Activated B cell treated with CpG ODN at 0.5 μM for 24 hours (primary cell): ENCODE data around the gene BMAL1. TPM values are rescaled to one million over a fixed set of nuclear protein-coding genes. Genes with fewer than 3 reads are reported as not detected.
"Not testable (repeated sequence)": the region's sequence is repeated elsewhere in the genome, so short reads cannot be mapped to it uniquely, and the experiment has no call there.

Source experiments
- ATAC-seq: fragments of 200-7000 bp; cut with Tn5 transposase; one replicate; pipeline ENCODE4 v1.10.0; 2021; ENCODE audit warnings: low read depth, mild to moderate bottlenecking, moderate library complexity
- CTCF ChIA-PET: fragments of 350-600 bp; sonication (Branson Sonifier 250); formaldehyde crosslinking; loops from one replicate; lab custom pipeline; 2021; ENCODE audit warnings: antibody characterized with exemption; lab: Charles Lee
- POLR2A ChIA-PET: fragments of 350-600 bp; sonication (Branson Sonifier 250); formaldehyde crosslinking; loops from one replicate; lab custom pipeline; 2021; ENCODE audit warnings: antibody characterized with exemption; lab: Charles Lee
- DNase-seq: peaks from one replicate; pipeline ENCODE4 v3.0.0; 2022
- H3K27ac Mint-ChIP-seq: one replicate; pipeline ENCODE4 v1.8.0; 2020; ENCODE audit warnings: mixed read lengths
- H3K27me3 Mint-ChIP-seq: one replicate; pipeline ENCODE4 v1.8.0; 2021; ENCODE audit warnings: mixed read lengths
- H3K36me3 Mint-ChIP-seq: one replicate; pipeline ENCODE4 v1.8.0; 2021; ENCODE audit warnings: low read depth, mixed read lengths
- H3K4me1 Mint-ChIP-seq: one replicate; pipeline ENCODE4 v1.8.0; 2021; ENCODE audit warnings: mixed read lengths
- H3K4me3 Mint-ChIP-seq: one replicate; pipeline ENCODE4 v1.8.0; 2020; ENCODE audit warnings: mild to moderate bottlenecking, mixed read lengths
- H3K9me3 Mint-ChIP-seq: one replicate; pipeline ENCODE4 v1.8.0; 2020; ENCODE audit warnings: mixed read lengths
- CTCF ChIP-seq: fragments of 200-600 bp; IDR thresholded peaks from one replicate; pipeline ENCODE4 v1.8.0; 2022; ENCODE audit warnings: antibody characterized with exemption, mild to moderate bottlenecking
- intact Hi-C: fragments of 100-400 bp; cut with micrococcal nuclease; formaldehyde crosslinking; loops from one replicate; pipeline ENCODE4 v1.15.1; 2024
- total RNA-seq: library from RNA; stranded (reverse); gene quantifications from 2 replicates; pipeline ENCODE4 v1.2.3, GENCODE V29; 2022

Gene BMAL1
- total RNA-seq, 1 donor from 2014 or later, result 30.1 TPM

- ChIA-PET CTCF (no interaction called here), POLR2A (no interaction called here)
- Mint-ChIP-seq H3K4me1 (peaks cover 33% of the 10 kb centered on the region), H3K27ac (no peak overlapping the region), H3K4me3 (no peak overlapping the region), H3K9me3 (peaks cover 16% of the 10 kb centered on the region), H3K36me3 (peaks cover 27% of the 10 kb centered on the region), H3K27me3 (no peaks in the 10 kb centered on the region)
- no peak for ATAC-seq
- DNase-seq, result no peak
- intact Hi-C loops, result no loop called here
- no peak for TF ChIP-seq CTCF
Measured at GRCh38 chr11:13434247-13435205, 156.9 kb downstream of the BMAL1 start.

- H3K27ac Mint-ChIP-seq, DNase-seq, intact Hi-C loops, CTCF ChIA-PET, POLR2A ChIA-PET, ATAC-seq, H3K27me3 Mint-ChIP-seq, H3K4me3 Mint-ChIP-seq: not testable (repeated sequence)
- Mint-ChIP-seq H3K36me3 (peaks cover 16% of the 10 kb centered on the region), H3K4me1 (peaks cover 33% of the 10 kb centered on the region), H3K9me3 (peaks cover 11% of the 10 kb centered on the region)
Measured at GRCh38 chr11:13436836-13437235, 159.2 kb downstream of the BMAL1 start.

Other genes starting within 250 kb of the BMAL1 start
- gene BTBD10, start 185.4 kb downstream of the BMAL1 start, total RNA-seq, result 18.8 and 25.1 TPM in 2 replicates
- gene PTH, start 218.2 kb downstream of the BMAL1 start, total RNA-seq, result not detected in 2 replicates